Left ventricle myocardium superior (tissue), 1 donor: Measurements from ENCODE around the gene ERI3. TPM values are rescaled to one million over a fixed set of nuclear protein-coding genes. Genes with fewer than 3 reads are reported as not detected.

Experiments
- total RNA-seq: library from RNA; stranded (reverse); fragmentation: NEBNext Ultra II Directional; extraction: Animal tissue kit (Norgen Biotek cat#: 25700); gene quantifications from one replicate; pipeline ENCODE4 v1.2.1, GENCODE V29; 2021
- donor health status: DM: no; HTN: yes; CAD: no; lungs with severe emphysema.

The ERI3 gene
- total RNA-seq, 1 donor from 2014 or later, result 52.6 TPM

Other genes starting within 250 kb of the ERI3 start
- gene KLF17, start 236.4 kb downstream of the ERI3 start, total RNA-seq, result not detected
- not detected for gene KLF18, start 213.6 kb downstream of the ERI3 start, total RNA-seq
- 28.8 TPM for gene DMAP1, start 141.8 kb downstream of the ERI3 start, total RNA-seq
- 71.2 TPM for gene RNF220, start 50.0 kb upstream of the ERI3 start, total RNA-seq